ENCODE measurements around the gene ZC3H4. TPM values are rescaled to one million over a fixed set of nuclear protein-coding genes. Genes with fewer than 3 reads are reported as not detected.

Gene ZC3H4
- total and polyA plus RNA-seq, 9 of the 15 experiments (the other 6 are each of a cell fraction or from before 2014, with no cell fraction given): 2.2 to 75.6 (median 18.3) TPM

DNA sequence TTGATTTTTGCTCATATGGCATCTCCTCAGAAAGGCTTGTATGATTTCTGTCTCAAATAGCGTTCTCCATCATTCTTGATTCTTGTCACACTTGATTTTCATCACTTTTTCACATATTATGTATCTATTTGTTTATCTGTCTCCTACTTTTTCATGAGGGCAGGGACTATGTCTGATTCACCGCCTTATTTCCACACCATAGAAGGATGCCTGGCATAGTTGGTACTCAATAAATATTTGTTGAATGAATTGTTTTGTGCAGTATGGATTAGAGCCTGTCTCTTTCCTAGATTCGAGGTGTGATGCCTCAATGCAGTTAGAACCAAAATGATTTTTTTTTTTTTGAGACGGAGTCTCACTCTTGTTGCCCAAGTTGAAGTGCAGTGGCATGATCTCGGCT, 29.2 kb upstream of the ZC3H4 start:
- POLR2A ChIA-PET: interaction anchor here (0.6 to 10.8 kb wide), 6 partner anchors 7 to 989 kb away, joined by 3 to 109 read pairs (median 3); partner anchors contain the start of gene SAE1
- Histone ChIP-seq H3K9ac (ENCODE audit: insufficient read depth in 1 of 2, low read depth in 2 of 2, low read length in 2 of 2) (no peak overlapping the region), H3K9me3 (replicated peaks; ENCODE audit: control insufficient read depth, insufficient read depth, low read depth, low read length) (no peaks in the 10 kb centered on the region), H2AFZ (ENCODE audit: low read depth, low read length) (no peak overlapping the region), H4K20me1 (replicated peaks; ENCODE audit: control insufficient read depth, insufficient read depth, low read length) (peaks cover 7% of the 10 kb centered on the region), H3K79me2 (ENCODE audit: control insufficient read depth, insufficient read depth, low read length) (peaks cover 76% of the 10 kb centered on the region), H3K27ac (ENCODE audit: extremely low read depth, low read depth, low read length) (no peak overlapping the region), H3K4me2 (ENCODE audit: insufficient read depth, low read length) (no peak overlapping the region), H3K27me3 (ENCODE audit: control insufficient read depth in 2 of 2, insufficient read depth in 2 of 2, low read length in 2 of 2) (no peaks in the 10 kb centered on the region), H3K36me3 (ENCODE audit: control insufficient read depth, insufficient read depth, low read length) (peaks cover 81% of the 10 kb centered on the region), H3K4me3 (no peak overlapping the region), H3K4me1 (replicated peaks in 1 of 2; ENCODE audit: control insufficient read depth in 2 of 2, insufficient read depth in 2 of 2, low read length in 2 of 2) (peaks cover 0 to 7% of the 10 kb centered on the region in 2 experiments), H3K9me1 (ENCODE audit: control insufficient read depth, insufficient read depth, low read length) (no peaks in the 10 kb centered on the region)
- TF ChIP-seq SETDB1 (IDR thresholded peaks at IDR 0.05; ENCODE audit: low read length) (no peak), ZFP30 (CRISPR knock-in tag; IDR thresholded peaks at IDR 0.05; ENCODE audit: borderline replicate concordance) (no peak), ZBTB8A (IDR thresholded peaks at IDR 0.05; ENCODE audit: partially characterized antibody) (no peak), ZNF778 (CRISPR knock-in tag; IDR thresholded peaks at IDR 0.05) (no peak), CLOCK (CRISPR knock-in tag; IDR thresholded peaks at IDR 0.05; ENCODE audit: borderline replicate concordance) (no peak), KDM2B (CRISPR knock-in tag; IDR thresholded peaks at IDR 0.05) (no peak), LEF1 (IDR thresholded peaks at IDR 0.05) (no peak), RBBP5 (IDR thresholded peaks at IDR 0.05; ENCODE audit: borderline replicate concordance, insufficient read depth, low read length, poor library complexity, severe bottlenecking) (no peak), NUFIP1 (IDR thresholded peaks at IDR 0.05; ENCODE audit: partially characterized antibody) (no peak), MAFK (IDR thresholded peaks at IDR 0.05; ENCODE audit: low read length) (no peak), TGIF2 (CRISPR knock-in tag; IDR thresholded peaks at IDR 0.05) (no peak), ZNF12 (CRISPR knock-in tag; IDR thresholded peaks at IDR 0.05) (no peak), ZFP91 (CRISPR knock-in tag; IDR thresholded peaks at IDR 0.05) (no peak)
- TF ChIP-seq, protein P1, sequence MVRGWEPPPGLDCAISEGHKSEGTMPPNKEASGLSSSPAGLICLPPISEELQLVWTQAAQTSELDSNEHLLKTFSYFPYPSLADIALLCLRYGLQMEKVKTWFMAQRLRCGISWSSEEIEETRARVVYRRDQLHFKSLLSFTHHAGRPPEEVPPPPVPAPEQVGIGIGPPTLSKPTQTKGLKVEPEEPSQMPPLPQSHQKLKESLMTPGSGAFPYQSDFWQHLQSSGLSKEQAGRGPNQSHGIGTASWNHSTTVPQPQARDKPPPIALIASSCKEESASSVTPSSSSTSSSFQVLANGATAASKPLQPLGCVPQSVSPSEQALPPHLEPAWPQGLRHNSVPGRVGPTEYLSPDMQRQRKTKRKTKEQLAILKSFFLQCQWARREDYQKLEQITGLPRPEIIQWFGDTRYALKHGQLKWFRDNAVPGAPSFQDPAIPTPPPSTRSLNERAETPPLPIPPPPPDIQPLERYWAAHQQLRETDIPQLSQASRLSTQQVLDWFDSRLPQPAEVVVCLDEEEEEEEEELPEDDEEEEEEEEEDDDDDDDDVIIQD (CRISPR knock-in tag; IDR thresholded peaks at IDR 0.05): no peak
- no peak for FAIRE-seq
- CTCF ChIA-PET (ENCODE audit: low intra/inter-chr PET ratio): no interaction called here
- intact Hi-C loops (cut with micrococcal nuclease) (no loop called here), in situ Hi-C loops (cut with MboI) (no loop called here)
- WGBS (ENCODE audit: insufficient coverage, low coverage, missing lambda C conversion rate): 94% methylated on average over 5 of the region's 5 CpGs
- ATAC-seq: no peak
- no TSS peak for BruUV-seq (replicated peaks)
- no peak for DNase-seq (ENCODE audit: extremely low read depth in 1 of 4, low spot score in 3 of 4)
